UCSD-AML1 (cell line): ENCODE results near the gene COL4A4.
"Not testable (repeated sequence)": the region's sequence is repeated elsewhere in the genome, so short reads cannot be mapped to it uniquely, and the experiment has no call there.

ENCODE experiments used
- DNase-seq: peaks from one replicate; lab custom pipeline; 2025; ENCODE audit not compliant: unreplicated experiment; lab: John Stamatoyannopoulos, UW

Gene COL4A4

GRCh38 chr2:227163998-227164762 is at the start of gene COL4A4, which contains the start of gene COL4A3:
TSS of gene COL4A4 (minus strand) at chr2:227164205. CDS start at chr2:227147483, 16,722 bp downstream.
TSS of gene COL4A3 (plus strand) at chr2:227164624. CDS start at chr2:227164727, 103 bp downstream.
- no peak for DNase-seq

GRCh38 chr2:227207573-227207972 is 43.6 kb upstream of the COL4A4 start:
- no peak for DNase-seq

GRCh38 chr2:227206406-227206805 is 42.4 kb upstream of the COL4A4 start:
- no peak for DNase-seq

- no peak for DNase-seq
These were observed 41.7 kb upstream of the COL4A4 start for GRCh38 chr2:227205701-227206100.

- no peak for DNase-seq
These were observed 40.4 kb upstream of the COL4A4 start for GRCh38 chr2:227204452-227204851.

- no peak for DNase-seq
These were observed 37.8 kb upstream of the COL4A4 start for GRCh38 chr2:227201771-227202170.

GRCh38 chr2:227198866-227199265 is 34.9 kb upstream of the COL4A4 start:
- DNase-seq, result no peak

- DNase-seq, result no peak
These were observed 30.2 kb upstream of the COL4A4 start for GRCh38 chr2:227194219-227194618.

GRCh38 chr2:227192491-227192890 is 28.5 kb upstream of the COL4A4 start:
- no peak for DNase-seq

GRCh38 chr2:227191367-227191766 is 27.4 kb upstream of the COL4A4 start:
- DNase-seq, result no peak

- DNase-seq, result no peak
These were observed 24.3 kb upstream of the COL4A4 start for GRCh38 chr2:227188292-227188691.

- DNase-seq, result no peak
These were observed 22.7 kb upstream of the COL4A4 start for GRCh38 chr2:227186751-227187150.

GRCh38 chr2:227185615-227186232 is 21.7 kb upstream of the COL4A4 start:
- DNase-seq, result no peak

GRCh38 chr2:227183657-227184367 is 19.8 kb upstream of the COL4A4 start:
- no peak for DNase-seq

GRCh38 chr2:227182765-227183164 is 18.8 kb upstream of the COL4A4 start:
- no peak for DNase-seq

- no peak for DNase-seq
These were observed 16.8 kb upstream of the COL4A4 start for GRCh38 chr2:227180770-227181169.

GRCh38 chr2:227179988-227180685 is 16.1 kb upstream of the COL4A4 start:
- DNase-seq, result no peak

GRCh38 chr2:227177592-227178336 is 13.8 kb upstream of the COL4A4 start:
- no peak for DNase-seq

- not testable (repeated sequence) for DNase-seq
These were observed 7.8 kb upstream of the COL4A4 start for GRCh38 chr2:227171779-227172178.

GRCh38 chr2:227164763-227165291 is 822 bp upstream of the COL4A4 start:
- DNase-seq, result no peak
